GM12878 (cell line): ENCODE results near the gene ZNF133. TPM values are rescaled to one million over a fixed set of nuclear protein-coding genes. Genes with fewer than 3 reads are reported as not detected.

Source experiments
- ATAC-seq: fragments of 200-7000 bp; cut with Tn5 transposase; 3 replicates; pipeline ENCODE4 v1.9.1; 2020; ENCODE audit warnings: mild to moderate bottlenecking, moderate library complexity
- BruUV-seq: library from RNA; stranded (reverse); fragments of 400-500 nt; replicated peaks from 2 replicates; lab custom pipeline; 2021; lab: Mats Ljungman, UMichigan
- CTCF ChIA-PET: fragments of 300-600 bp; sonication (Branson Sonifier 250); formaldehyde crosslinking; extraction: SDS; loops from one replicate; lab custom pipeline; 2021; ENCODE audit warnings: inconsistent platforms; lab: Yijun Ruan, JAX
- POLR2A ChIA-PET: fragments of 350-600 bp; formaldehyde crosslinking; extraction: SDS; loops from one replicate; lab custom pipeline; 2021; ENCODE audit warnings: inconsistent platforms; lab: Charles Lee
- RAD21 ChIA-PET: fragments of 300-600 bp; sonication (Branson Sonifier 250); formaldehyde crosslinking; loops from one replicate; lab custom pipeline; 2023; ENCODE audit warnings: antibody characterized with exemption; ENCODE audit not compliant: unreplicated experiment; lab: Charles Lee
- SMC1A ChIA-PET: fragments of 300-600 bp; sonication (Branson Sonifier 250); formaldehyde crosslinking; loops from one replicate; lab custom pipeline; 2023; ENCODE audit not compliant: unreplicated experiment, uncharacterized antibody; lab: Charles Lee
- DNase-seq: peaks from one replicate; pipeline ENCODE4 v3.0.0-alpha.2; 2011; ENCODE audit warnings: low read depth, low spot score
- FAIRE-seq: peaks from 3 replicates; lab custom pipeline; 2011; peaks lifted over from hg19 to GRCh38; lab: Jason Lieb, UNC
- H2AFZ ChIP-seq: 2 replicates; pipeline ENCODE4 v1.6.0; 2011; ENCODE audit warnings: low read depth, low read length, control low read depth; ENCODE audit not compliant: control insufficient read depth
- H3K27ac ChIP-seq: 2 replicates; pipeline ENCODE4 v1.5.1; 2011; ENCODE audit warnings: control low read depth; ENCODE audit not compliant: control insufficient read depth, insufficient read depth
- H3K27me3 ChIP-seq, 2 experiments: replicated peaks in 1 of 2; 2 replicates each; pipeline versions ENCODE4 v1.6.0 to v1.6.1; 2011; ENCODE audit warnings: low read length in 1 of 2; ENCODE audit not compliant: control insufficient read depth in 2 of 2, insufficient read depth in 2 of 2
- H3K36me3 ChIP-seq, 2 experiments: 2 replicates each; pipeline ENCODE4 v1.5.1; 2011; ENCODE audit warnings: low read length in 1 of 2; ENCODE audit not compliant: control insufficient read depth in 2 of 2, insufficient read depth in 2 of 2
- H3K4me1 ChIP-seq: 2 replicates; pipeline ENCODE4 v1.6.1; 2011; ENCODE audit warnings: mild to moderate bottlenecking, low read length, moderate library complexity, mixed read lengths; ENCODE audit not compliant: control insufficient read depth, insufficient read depth
- H3K4me2 ChIP-seq: 2 replicates; pipeline ENCODE4 v1.6.0; 2011; ENCODE audit warnings: control low read depth; ENCODE audit not compliant: control insufficient read depth, insufficient read depth
- H3K4me3 ChIP-seq: fragments of 200-600 bp; sonication (generic); 2 replicates; pipeline ENCODE4 v1.5.1; 2016
- H3K79me2 ChIP-seq: 2 replicates; pipeline ENCODE4 v1.6.0; 2011; ENCODE audit warnings: low read length; ENCODE audit not compliant: control insufficient read depth, insufficient read depth
- H3K9ac ChIP-seq: 2 replicates; pipeline ENCODE4 v1.8.0; 2011; ENCODE audit warnings: low read length, control low read depth, mixed read lengths; ENCODE audit not compliant: control insufficient read depth, insufficient read depth
- H3K9me3 ChIP-seq: replicated peaks from 3 replicates; pipeline ENCODE4 v1.5.1; 2011; ENCODE audit warnings: mild to moderate bottlenecking, low read length; ENCODE audit not compliant: control insufficient read depth, insufficient read depth
- H4K20me1 ChIP-seq: 2 replicates; pipeline ENCODE4 v1.6.0; 2011; ENCODE audit not compliant: control insufficient read depth, insufficient read depth
- CHD1 ChIP-seq: IDR thresholded peaks from 2 replicates; pipeline ENCODE4 v1.6.1; 2012; ENCODE audit warnings: low read depth, low read length, improper control_type of control experiment
- HDAC6 ChIP-seq: fragments of 200-600 bp; sonication (generic); IDR thresholded peaks from one replicate; pipeline ENCODE4 v1.8.0; 2017; ENCODE audit warnings: antibody characterized with exemption; ENCODE audit not compliant: unreplicated experiment
- KDM1A ChIP-seq: fragments of 200-600 bp; sonication (generic); IDR thresholded peaks from 2 replicates; pipeline ENCODE4 v1.6.1; 2016; ENCODE audit warnings: borderline replicate concordance
- MTA3 ChIP-seq: IDR thresholded peaks from 2 replicates; pipeline ENCODE4 v1.6.1; 2012; ENCODE audit warnings: low read length, inconsistent platforms, borderline replicate concordance
- NR2C1 ChIP-seq: fragments of 450-650 bp; IDR thresholded peaks from 2 replicates; pipeline ENCODE4 v1.6.1; 2017; ENCODE audit warnings: antibody characterized with exemption, mild to moderate bottlenecking, moderate library complexity
- PAX8 ChIP-seq: fragments of 450-650 bp; IDR thresholded peaks from 2 replicates; pipeline ENCODE4 v1.6.1; 2017; ENCODE audit warnings: mild to moderate bottlenecking, moderate library complexity
- PKNOX1 ChIP-seq: fragments of 450-650 bp; IDR thresholded peaks from 2 replicates; pipeline ENCODE4 v1.6.1; 2016; ENCODE audit warnings: mild to moderate bottlenecking
- RELB ChIP-seq: fragments of 450-650 bp; IDR thresholded peaks from 2 replicates; pipeline ENCODE4 v1.6.1; 2017; ENCODE audit warnings: low read depth, mild to moderate bottlenecking, moderate library complexity
- RFX5 ChIP-seq: IDR thresholded peaks from 2 replicates; pipeline ENCODE4 v1.6.1; 2011; ENCODE audit warnings: low read depth, low read length, improper control_type of control experiment
- SP1 ChIP-seq: IDR thresholded peaks from one replicate; pipeline ENCODE4 v1.6.1; 2011; ENCODE audit warnings: low read depth, low read length
- SRF ChIP-seq, 2 experiments: IDR thresholded peaks; 2 replicates each; pipeline ENCODE4 v1.6.1; 2011; ENCODE audit warnings: low read depth in 2 of 2, low read length in 2 of 2, mild to moderate bottlenecking in 1 of 2, moderate library complexity in 1 of 2
- STAT1 ChIP-seq: fragments of 450-650 bp; conservative IDR thresholded peaks from 2 replicates; pipeline ENCODE4 v1.6.1; 2014; ENCODE audit warnings: antibody characterized with exemption, mild to moderate bottlenecking
- STAT3 ChIP-seq: IDR thresholded peaks from 2 replicates; pipeline ENCODE4 v1.6.1; 2011; ENCODE audit warnings: low read depth, low read length, improper control_type of control experiment
- TBL1XR1 ChIP-seq: IDR thresholded peaks from 2 replicates; pipeline ENCODE4 v1.6.1; 2012; ENCODE audit warnings: low read depth, low read length, improper control_type of control experiment
- WGBS: methylation state at CpG from one replicate; pipeline ENCODE4 v1.1.6; 2016; ENCODE audit warnings: low lambda C conversion rate; ENCODE audit not compliant: insufficient replicate concordance, insufficient coverage; ENCODE audit errors: missing lambda C conversion rate; 5-methylcytosine and 5-hydroxymethylcytosine counted together
- in situ Hi-C: fragments of 300-500 bp; cut with MboI; formaldehyde crosslinking; loops from 9 replicates; pipeline ENCODE4 v1.14.3; 2018; ENCODE audit warnings: mixed read lengths
- intact Hi-C: fragments of 100-400 bp; cut with micrococcal nuclease; formaldehyde crosslinking; loops from one replicate; pipeline ENCODE4 v1.14.2; 2022; ENCODE audit not compliant: unreplicated experiment
- polyA plus RNA-seq, 11 experiments: library from polyadenylated mRNA; depleted of rRNA in 4 of 11; unstranded in 6 of 11; stranded (reverse) in 5 of 11; fragments of >200 nt; fragmentation: Nextera tagmentation in 4 of 11; fragmentation: Illumina TruSeq in 1 of 11; extraction: Ambion mirVana in 4 of 11; extraction: Trizol in 1 of 11; gene quantifications; 1 replicate in 1 of 11; 2 replicates in 10 of 11; pipeline versions ENCODE4 v1.2.1 to v1.2.3, GENCODE V29; 2011 to 2016; ENCODE audit warnings: inconsistent platforms in 2 of 11, missing spikeins in 2 of 11, low read depth in 1 of 11
- total RNA-seq, 4 experiments: library from RNA; depleted of rRNA in 3 of 4; stranded (reverse); fragments of >200 nt in 3 of 4; fragmentation: Illumina TruSeq in 1 of 4; extraction: Trizol in 1 of 4; gene quantifications; 2 replicates each; pipeline versions ENCODE4 v1.2.1 to v1.2.3, GENCODE V29; 2013 to 2021
- TF ChIP-seq, protein P1 (sequence below): IDR thresholded peaks from 2 replicates; pipeline ENCODE4 v1.6.1; 2012; ENCODE audit warnings: low read depth, low read length, improper control_type of control experiment
- TF ChIP-seq, protein P2 (sequence below): fragments of 450-650 bp; IDR thresholded peaks from 2 replicates; pipeline ENCODE4 v1.6.1; 2018; ENCODE audit warnings: borderline replicate concordance, mild to moderate bottlenecking; ENCODE audit not compliant: partially characterized antibody
- TF ChIP-seq, protein P3 (sequence below): fragments of 450-650 bp; IDR thresholded peaks from 2 replicates; pipeline ENCODE4 v1.6.1; 2016; ENCODE audit warnings: mild to moderate bottlenecking, moderate library complexity, borderline replicate concordance

Gene ZNF133
- total and polyA plus RNA-seq, 10 of the 15 experiments (the other 5 are each of a cell fraction or from before 2014, with no cell fraction given), result 2.0 to 9.3 (median 7.3) TPM

DNA sequence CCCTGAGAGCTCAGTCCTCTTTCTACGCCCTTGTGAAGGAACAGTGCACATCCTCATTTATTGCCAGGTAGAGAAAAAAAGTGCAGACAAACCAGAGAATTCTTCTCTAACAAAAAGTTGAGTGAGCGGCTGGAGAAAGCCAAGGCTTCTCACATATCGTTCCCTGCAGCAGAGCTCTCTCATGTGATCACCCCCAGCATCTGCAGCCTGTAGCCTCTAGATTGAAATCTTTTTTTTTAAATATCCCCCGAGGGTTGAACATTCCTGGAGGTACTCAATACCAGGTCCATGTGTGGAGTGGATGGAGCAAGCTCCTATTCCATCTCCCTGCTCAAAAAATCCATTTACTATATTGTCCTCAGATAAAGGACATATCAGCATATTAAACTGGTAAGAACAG lies 22.9 kb upstream of the ZNF133 start:
- Histone ChIP-seq H3K4me3 (no peak overlapping the region), H3K9me3 (no peaks in the 10 kb centered on the region), H3K36me3 (no peaks in the 10 kb centered on the region), H3K79me2 (no peaks in the 10 kb centered on the region), H2AFZ (no peak overlapping the region), H3K27me3 (no peaks in the 10 kb centered on the region), H3K9ac (no peak overlapping the region), H3K4me1 (no peaks in the 10 kb centered on the region), H3K4me2 (no peak overlapping the region), H4K20me1 (no peaks in the 10 kb centered on the region), H3K27ac (no peak overlapping the region)
- ChIA-PET CTCF (no interaction called here), RAD21 (no interaction called here), SMC1A (no interaction called here), POLR2A (interaction anchor here (0.7 kb wide), 2 partner anchors 63 to 150 kb away, joined by 3 to 4 read pairs; no protein-coding TSS in a partner anchor)
- intact Hi-C loops (no loop called here), in situ Hi-C loops (no loop called here)
- BruUV-seq, result no TSS peak
- 25% methylated on average over 4 of the region's 4 CpGs for WGBS
- FAIRE-seq (no peak), DNase-seq (no peak), ATAC-seq (no peak)
- TF ChIP-seq STAT1 (no peak), RFX5 (no peak), PAX8 (no peak), RELB (no peak), SP1 (no peak), TBL1XR1 (no peak), HDAC6 (no peak), CHD1 (no peak), NR2C1 (no peak), KDM1A (no peak), STAT3 (no peak), PKNOX1 (no peak), MTA3 (no peak), SRF (IDR thresholded peaks at IDR 0.05; ENCODE audit: low read depth in 2 of 2, low read length in 2 of 2) (no peak)
- TF ChIP-seq, protein P1, sequence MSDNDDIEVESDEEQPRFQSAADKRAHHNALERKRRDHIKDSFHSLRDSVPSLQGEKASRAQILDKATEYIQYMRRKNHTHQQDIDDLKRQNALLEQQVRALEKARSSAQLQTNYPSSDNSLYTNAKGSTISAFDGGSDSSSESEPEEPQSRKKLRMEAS, result no peak
- TF ChIP-seq, protein P2, sequence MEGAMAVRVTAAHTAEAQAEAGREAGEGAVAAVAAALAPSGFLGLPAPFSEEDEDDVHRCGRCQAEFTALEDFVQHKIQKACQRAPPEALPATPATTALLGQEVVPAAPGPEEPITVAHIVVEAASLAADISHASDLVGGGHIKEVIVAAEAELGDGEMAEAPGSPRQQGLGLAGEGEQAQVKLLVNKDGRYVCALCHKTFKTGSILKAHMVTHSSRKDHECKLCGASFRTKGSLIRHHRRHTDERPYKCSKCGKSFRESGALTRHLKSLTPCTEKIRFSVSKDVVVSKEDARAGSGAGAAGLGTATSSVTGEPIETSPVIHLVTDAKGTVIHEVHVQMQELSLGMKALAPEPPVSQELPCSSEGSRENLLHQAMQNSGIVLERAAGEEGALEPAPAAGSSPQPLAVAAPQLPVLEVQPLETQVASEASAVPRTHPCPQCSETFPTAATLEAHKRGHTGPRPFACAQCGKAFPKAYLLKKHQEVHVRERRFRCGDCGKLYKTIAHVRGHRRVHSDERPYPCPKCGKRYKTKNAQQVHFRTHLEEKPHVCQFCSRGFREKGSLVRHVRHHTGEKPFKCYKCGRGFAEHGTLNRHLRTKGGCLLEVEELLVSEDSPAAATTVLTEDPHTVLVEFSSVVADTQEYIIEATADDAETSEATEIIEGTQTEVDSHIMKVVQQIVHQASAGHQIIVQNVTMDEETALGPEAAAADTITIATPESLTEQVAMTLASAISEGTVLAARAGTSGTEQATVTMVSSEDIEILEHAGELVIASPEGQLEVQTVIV, result no peak
- TF ChIP-seq, protein P3, sequence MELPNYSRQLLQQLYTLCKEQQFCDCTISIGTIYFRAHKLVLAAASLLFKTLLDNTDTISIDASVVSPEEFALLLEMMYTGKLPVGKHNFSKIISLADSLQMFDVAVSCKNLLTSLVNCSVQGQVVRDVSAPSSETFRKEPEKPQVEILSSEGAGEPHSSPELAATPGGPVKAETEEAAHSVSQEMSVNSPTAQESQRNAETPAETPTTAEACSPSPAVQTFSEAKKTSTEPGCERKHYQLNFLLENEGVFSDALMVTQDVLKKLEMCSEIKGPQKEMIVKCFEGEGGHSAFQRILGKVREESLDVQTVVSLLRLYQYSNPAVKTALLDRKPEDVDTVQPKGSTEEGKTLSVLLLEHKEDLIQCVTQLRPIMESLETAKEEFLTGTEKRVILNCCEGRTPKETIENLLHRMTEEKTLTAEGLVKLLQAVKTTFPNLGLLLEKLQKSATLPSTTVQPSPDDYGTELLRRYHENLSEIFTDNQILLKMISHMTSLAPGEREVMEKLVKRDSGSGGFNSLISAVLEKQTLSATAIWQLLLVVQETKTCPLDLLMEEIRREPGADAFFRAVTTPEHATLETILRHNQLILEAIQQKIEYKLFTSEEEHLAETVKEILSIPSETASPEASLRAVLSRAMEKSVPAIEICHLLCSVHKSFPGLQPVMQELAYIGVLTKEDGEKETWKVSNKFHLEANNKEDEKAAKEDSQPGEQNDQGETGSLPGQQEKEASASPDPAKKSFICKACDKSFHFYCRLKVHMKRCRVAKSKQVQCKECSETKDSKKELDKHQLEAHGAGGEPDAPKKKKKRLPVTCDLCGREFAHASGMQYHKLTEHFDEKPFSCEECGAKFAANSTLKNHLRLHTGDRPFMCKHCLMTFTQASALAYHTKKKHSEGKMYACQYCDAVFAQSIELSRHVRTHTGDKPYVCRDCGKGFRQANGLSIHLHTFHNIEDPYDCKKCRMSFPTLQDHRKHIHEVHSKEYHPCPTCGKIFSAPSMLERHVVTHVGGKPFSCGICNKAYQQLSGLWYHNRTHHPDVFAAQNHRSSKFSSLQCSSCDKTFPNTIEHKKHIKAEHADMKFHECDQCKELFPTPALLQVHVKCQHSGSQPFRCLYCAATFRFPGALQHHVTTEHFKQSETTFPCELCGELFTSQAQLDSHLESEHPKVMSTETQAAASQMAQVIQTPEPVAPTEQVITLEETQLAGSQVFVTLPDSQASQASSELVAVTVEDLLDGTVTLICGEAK, result no peak
